NCI-H774 (cell line): ENCODE data around the gene ZNF708.
"Not testable (repeated sequence)": the region's sequence is repeated elsewhere in the genome, so short reads cannot be mapped to it uniquely, and the experiment has no call there.

Source experiments
- DNase-seq: peaks from one replicate; lab custom pipeline; 2025; lab: John Stamatoyannopoulos, UW

The ZNF708 gene

GRCh38 chr19:21260164-21260847 lies 68.9 kb downstream of the ZNF708 start:
- no peak for DNase-seq

GRCh38 chr19:21259421-21260124 lies 69.6 kb downstream of the ZNF708 start:
- DNase-seq = not testable (repeated sequence)

GRCh38 chr19:21256722-21257121 lies 72.5 kb downstream of the ZNF708 start:
- DNase-seq = no peak
